K562 treated with DMSO at 1 percent for 24 hours (cell line): Measurements from ENCODE around the gene NARS2. TPM values are rescaled to one million over a fixed set of nuclear protein-coding genes. Genes with fewer than 3 reads are reported as not detected.

Source experiments
- total RNA-seq: library from RNA; unstranded; fragments of 300-600 nt; gene quantifications from 2 replicates; pipeline ENCODE4 v1.2.3, GENCODE V29; 2022; ENCODE audit warnings: low read depth; ENCODE audit not compliant: insufficient read depth

Gene NARS2, protein sequence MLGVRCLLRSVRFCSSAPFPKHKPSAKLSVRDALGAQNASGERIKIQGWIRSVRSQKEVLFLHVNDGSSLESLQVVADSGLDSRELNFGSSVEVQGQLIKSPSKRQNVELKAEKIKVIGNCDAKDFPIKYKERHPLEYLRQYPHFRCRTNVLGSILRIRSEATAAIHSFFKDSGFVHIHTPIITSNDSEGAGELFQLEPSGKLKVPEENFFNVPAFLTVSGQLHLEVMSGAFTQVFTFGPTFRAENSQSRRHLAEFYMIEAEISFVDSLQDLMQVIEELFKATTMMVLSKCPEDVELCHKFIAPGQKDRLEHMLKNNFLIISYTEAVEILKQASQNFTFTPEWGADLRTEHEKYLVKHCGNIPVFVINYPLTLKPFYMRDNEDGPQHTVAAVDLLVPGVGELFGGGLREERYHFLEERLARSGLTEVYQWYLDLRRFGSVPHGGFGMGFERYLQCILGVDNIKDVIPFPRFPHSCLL
- 16.6 and 19.0 TPM in 2 replicates for total RNA-seq

DNA sequence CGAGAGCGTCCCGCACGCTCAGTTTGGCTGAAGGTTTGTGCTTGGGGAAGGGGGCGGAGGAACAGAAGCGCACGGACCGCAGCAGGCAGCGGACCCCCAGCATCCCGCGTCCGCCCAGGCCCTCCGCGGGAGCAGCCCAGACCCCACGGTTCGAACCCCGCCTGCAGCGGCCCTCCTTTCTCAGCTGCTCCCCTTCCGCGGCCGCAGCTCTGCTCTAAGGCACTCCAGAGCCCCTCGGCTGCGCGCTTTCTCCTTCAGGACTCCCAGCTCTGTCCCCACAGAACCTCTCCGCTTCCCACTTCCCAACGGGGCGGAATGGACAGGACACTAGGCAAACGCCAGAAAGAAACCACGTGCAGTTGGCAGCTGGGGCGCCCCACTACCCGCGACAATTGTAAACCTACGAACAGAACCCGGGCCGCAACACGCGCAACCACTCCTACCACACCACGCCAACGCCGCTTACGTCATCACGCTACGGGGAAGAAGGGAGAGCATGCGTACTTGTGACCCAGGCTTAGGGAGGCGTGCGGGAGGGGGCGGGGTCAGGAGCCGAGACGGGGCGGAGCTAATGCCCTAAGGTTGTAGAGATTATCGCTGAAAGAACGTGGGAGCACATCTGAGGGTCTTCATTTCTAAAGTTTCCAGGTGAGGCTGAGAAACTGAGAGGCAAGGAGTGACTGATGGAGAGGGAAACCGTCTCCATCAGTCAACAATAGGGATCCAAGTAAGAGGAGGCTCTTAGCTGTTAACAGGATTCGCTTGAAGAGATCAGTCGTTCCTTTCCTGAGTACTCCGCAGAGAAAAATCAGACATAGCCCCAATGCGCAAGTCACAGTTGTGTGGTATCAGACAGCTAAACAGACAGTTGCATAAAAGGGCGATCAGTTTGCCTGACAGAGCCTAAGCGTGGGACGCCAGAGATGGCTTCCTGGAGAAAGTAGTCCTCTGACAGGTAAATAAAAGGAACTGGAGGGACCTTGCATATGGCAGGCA lies at the start of gene NARS2:
TSS of gene NARS2 (minus strand) at position 479 of the 996 bp plus-strand sequence. CDS start at position 103, 376 bp downstream.

DNA sequence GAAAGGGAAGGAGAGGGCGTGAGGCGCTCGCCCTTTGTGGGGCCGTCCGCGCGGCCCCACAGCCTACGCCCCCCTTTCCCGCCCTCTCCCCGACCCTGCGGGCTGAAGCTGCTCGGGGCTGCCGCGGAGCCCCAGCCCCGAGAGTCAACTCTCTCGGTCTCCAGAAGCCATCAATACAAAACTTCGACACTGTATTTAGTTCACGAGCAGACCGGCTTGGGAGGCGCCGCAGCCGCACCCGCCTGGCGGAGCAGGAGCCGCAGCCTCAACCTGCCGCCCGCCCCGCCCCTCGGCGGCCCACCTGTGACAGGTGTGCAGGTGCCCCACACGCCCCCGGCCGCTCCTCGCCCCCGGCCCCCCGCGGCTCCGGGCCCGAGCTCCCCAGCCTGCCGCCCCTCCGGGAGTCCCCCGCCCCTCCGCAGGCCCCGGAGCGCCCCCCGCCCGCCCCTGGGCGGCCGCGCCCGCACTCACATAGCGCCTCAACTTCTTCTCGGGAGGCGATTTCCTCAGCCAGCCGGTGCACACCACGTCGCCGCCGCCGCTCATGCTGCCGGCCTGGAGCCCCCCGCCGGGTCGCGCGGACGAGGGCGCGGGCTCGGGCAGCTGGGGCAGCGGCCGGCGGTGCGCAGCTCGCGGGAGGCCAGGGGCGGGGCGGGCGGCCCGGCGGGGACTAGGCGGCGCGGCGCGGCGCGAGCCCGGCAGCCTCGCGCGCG lies 157.3 kb downstream of the NARS2 start, which contains the start of gene GAB2:
TSS of gene GAB2 (minus strand) at position 646 of the 713 bp plus-strand sequence. CDS start at position 546, 100 bp downstream.

Other genes with a start within 250 kb of the NARS2 start
- 36.0 and 38.7 TPM in 2 replicates for gene GAB2, start 157.0 kb downstream of the NARS2 start, total RNA-seq